GM18517 (cell line): Measurements from ENCODE around the gene EIF2B1.

Experiments
- ATAC-seq: cut with Tn5 transposase; IDR thresholded peaks from one replicate; pipeline ENCODE4 v1.9.1; 2021; ENCODE audit warnings: mild to moderate bottlenecking, moderate library complexity; ENCODE audit not compliant: unreplicated experiment

The EIF2B1 gene

DNA sequence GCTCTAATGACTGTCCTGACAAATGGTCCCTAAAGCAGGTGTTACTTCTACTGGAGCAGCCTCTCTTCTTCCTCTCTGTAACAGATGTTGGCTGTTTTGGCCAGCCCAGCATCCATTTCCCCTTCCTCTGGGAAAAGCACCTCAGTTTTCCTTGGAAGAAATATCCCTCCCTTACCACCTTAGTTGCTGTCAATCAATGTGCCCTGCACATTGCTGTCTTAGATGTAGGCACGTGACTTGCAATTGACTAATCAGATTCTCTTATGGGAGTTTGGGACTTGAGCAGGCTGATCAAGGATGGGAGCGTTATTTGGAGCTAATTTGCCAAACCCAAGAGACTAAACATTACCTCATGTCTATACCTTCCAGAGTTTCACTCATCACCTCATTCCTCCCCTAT is 61.1 kb downstream of the EIF2B1 start:
- ATAC-seq: no peak

DNA sequence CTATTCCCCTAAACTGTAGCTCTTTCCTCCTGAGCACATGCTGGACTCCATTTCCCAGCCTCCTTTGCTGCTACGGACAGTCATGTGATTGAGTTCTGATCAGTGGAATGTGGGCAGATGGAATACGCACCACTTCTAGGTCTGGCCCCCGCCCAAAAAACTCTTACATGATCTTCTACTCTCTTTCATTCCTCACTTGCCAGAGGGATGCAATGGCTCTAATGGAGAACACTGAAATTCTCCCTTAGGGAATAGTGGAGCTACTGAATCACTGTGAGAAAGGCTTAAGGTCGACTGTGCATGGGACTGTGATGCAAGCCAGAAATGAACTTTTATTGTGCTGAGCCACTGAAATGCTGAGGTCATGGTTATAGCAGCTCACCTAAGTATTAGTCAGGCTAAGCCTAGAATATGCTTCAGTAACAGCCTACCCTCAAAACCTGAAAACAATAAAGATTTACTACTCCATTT is 62.1 kb downstream of the EIF2B1 start:
- no peak for ATAC-seq
